HL-60/S4 (cell line): ENCODE data around the gene COL6A6.

Experiments used
- in situ Hi-C: fragments of 300-500 bp; cut with MboI; formaldehyde crosslinking; loops from 2 replicates; pipeline ENCODE4 v1.14.3; 2022; ENCODE audit warnings: low sequenced_read_pairs

The COL6A6 gene, protein sequence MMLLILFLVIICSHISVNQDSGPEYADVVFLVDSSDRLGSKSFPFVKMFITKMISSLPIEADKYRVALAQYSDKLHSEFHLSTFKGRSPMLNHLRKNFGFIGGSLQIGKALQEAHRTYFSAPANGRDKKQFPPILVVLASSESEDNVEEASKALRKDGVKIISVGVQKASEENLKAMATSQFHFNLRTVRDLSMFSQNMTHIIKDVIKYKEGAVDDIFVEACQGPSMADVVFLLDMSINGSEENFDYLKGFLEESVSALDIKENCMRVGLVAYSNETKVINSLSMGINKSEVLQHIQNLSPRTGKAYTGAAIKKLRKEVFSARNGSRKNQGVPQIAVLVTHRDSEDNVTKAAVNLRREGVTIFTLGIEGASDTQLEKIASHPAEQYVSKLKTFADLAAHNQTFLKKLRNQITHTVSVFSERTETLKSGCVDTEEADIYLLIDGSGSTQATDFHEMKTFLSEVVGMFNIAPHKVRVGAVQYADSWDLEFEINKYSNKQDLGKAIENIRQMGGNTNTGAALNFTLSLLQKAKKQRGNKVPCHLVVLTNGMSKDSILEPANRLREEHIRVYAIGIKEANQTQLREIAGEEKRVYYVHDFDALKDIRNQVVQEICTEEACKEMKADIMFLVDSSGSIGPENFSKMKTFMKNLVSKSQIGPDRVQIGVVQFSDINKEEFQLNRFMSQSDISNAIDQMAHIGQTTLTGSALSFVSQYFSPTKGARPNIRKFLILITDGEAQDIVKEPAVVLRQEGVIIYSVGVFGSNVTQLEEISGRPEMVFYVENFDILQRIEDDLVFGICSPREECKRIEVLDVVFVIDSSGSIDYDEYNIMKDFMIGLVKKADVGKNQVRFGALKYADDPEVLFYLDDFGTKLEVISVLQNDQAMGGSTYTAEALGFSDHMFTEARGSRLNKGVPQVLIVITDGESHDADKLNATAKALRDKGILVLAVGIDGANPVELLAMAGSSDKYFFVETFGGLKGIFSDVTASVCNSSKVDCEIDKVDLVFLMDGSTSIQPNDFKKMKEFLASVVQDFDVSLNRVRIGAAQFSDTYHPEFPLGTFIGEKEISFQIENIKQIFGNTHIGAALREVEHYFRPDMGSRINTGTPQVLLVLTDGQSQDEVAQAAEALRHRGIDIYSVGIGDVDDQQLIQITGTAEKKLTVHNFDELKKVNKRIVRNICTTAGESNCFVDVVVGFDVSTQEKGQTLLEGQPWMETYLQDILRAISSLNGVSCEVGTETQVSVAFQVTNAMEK (N-terminal part only)

DNA sequence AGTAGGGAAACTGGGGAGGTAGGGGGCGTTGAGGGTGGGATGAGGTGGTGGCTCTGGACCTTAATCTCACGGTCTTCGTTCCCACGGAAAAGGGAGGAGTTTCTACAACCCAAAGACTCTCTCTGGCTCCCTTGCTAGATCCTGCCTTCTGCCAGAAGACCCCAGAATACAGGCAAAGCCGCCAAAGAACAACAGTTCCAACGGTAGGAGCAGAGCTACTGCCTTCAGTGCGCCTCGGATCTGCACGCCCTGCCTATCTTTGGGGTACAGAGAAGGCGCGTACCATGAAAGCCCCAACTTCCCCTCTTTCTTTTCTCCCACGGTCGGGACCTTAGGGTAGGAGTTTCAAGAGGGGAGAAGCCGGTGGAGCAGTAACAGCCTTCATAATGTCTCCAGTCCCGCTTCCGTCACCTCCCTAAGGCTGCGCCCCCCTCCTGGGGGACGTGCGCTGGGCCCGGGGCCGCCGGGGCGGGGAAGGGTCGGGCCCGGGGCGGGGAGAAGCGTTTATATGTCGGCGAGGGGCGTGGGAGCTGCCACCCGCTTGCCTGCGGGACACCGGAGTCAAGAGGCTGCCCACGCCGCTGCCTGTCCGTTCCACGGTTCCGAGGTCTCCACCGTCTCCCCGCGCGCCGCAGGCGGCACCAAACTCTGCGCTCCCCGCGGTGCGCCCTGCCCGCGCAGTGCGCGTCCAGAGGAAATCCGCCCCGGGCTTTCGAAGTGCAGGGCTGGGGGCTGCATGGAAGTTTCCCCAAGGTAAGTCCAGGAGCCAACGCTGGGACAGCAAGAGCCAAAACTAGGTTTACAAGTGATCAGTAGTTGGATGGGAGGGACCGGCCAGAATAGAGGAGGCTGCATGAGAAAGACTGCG is at the start of gene COL6A6:
TSS of gene COL6A6 (plus strand) at position 533 of the 868 bp plus-strand sequence. CDS start 43,188 bp downstream, outside the sequence.
- in situ Hi-C loops, result no loop called here

DNA sequence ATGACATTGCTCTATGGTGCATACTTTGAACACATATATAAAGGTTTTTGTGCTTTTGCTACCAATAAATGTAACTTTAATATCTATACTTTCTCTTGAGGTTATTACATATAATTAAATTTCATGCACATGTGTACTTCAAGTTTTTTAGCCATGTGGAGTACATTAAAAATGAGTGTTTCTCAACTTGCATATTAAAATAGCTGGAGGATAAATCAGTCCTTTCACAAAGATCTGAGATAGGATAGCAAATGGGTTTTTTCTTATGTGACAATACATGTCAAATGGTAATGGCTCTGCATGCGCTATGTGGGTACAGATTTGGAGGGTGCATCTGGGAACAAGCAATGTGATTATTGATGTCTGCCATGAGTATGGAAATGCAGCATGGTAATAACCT is 48.7 kb upstream of the COL6A6 start:
- in situ Hi-C loops, result no loop called here

DNA sequence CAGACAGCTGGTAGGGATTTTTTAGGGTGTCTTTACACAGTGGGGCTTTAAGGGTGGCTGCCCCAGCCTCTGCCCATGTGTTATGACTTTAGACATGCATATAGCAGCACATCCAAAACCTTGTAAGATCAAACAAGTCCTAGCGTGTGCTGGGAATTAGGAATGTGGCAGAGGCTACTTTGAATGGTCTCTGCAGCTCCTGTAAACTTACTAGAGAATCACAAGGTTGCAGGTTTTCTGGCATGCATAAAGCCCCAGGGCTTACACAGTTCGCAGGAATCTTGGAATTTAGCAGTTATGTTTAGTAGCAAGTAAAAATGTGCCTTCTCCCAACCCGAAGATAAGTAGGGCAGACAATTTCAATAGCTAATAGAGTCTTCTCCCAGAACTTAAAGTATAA is 46.9 kb upstream of the COL6A6 start:
- in situ Hi-C loops, result no loop called here

DNA sequence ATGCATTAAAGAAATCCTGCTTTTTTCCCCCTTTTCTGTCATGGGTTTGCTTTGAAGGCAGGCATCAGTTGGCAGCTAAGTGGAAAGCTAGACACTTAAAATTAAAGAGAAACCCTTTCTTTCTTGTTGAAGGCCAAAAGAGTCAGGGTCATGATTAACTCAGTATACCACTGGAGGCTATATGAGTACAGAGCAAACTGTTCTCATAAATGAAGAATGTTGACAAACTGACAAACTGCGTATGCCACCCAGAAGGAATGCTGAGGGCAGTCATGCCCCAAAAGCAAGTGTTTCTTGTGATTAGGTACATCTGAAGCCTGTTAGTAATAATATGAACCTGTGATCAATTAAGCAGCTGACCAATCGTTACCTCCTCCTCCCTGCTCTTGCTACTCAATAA is 43.6 kb upstream of the COL6A6 start:
- in situ Hi-C loops, result no loop called here

DNA sequence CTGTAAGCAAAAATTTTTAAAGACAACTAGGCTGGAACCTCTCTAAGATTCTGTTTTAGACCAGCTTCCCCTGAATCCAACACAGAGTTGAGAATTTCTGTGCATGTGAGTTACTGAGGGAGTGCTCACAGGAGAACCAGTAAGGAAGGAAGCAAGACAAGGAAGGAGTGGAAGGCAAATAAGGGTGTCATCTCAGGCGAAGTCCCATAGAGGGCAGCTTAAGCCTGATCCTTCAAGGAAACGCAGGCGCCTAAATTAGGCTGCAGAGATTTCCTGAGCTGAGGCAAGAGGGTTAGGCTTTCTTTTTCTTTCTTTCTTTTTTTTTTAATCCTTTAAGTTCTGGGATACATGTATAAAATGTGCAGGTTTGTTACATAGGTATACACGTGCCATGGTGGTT is 36.2 kb upstream of the COL6A6 start:
- in situ Hi-C loops, result no loop called here

DNA sequence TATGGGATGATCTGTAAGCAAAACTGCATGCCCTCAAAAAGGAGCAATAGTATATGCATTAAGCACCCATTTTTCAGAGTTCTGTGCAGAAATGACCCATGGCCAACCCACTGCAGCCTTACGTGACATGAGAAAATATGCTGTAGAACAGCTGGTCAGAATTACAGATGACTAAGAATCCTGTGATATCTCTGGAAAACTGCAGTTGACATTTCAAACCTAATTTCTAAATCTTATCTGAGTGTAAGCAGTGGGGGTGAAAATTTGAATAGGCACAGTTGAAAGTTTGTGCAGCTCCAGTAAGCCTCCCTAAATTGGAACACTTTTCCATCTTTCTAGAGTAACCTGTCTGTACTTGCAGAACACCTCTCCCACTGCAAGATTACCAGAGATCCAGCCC is 28.7 kb upstream of the COL6A6 start:
- in situ Hi-C loops, result no loop called here

DNA sequence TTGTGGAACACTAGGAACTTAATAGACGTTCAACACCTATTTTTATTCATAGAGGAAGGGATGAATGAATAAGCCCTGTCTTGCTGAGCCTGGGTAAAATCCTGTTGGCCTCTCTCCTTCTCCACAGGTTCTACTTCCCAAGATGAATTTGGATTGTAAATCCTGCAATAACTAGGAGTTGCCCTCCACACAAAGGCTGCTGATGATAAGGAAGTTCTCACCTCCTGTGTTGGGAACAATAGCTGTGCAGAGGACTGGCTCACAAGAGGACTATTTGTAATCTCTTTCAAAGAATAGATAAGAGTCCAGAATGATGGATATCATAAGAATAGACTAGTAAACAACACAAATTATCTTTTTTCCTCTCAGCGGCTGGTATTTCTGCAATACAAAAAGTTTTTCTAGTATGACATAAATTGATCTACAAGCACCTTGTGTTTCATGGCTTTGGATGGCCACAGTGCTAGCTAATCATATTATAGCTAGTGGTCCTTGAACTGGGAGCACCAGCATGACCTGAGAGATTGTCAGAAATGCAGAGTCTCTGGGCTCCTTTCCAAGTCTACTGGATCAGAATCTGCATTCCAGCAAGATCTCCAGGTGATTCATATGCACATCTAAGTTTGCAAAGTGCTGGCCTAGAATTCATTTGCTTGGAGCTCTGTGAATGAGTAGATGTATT is 28.1 kb upstream of the COL6A6 start:
- in situ Hi-C loops, result no loop called here

DNA sequence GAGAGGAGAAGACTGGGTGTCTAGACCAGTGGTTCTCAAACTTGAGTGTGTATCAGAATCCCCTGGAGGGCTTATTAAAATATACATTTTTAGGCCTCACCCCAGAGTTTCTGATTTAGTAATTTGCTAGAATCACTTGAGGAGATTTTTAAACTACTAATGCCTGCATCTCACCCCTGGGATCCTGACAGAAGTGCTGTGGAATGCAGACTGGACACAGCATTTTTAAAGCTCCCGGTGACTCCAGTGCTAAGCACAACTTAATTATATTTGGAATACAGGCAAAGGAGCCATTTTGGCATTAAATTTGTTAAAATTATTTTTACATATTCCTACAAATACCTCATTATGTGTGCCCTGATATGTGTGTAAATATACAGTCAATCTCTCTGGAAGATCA is 26.7 kb upstream of the COL6A6 start:
- in situ Hi-C loops, result no loop called here

DNA sequence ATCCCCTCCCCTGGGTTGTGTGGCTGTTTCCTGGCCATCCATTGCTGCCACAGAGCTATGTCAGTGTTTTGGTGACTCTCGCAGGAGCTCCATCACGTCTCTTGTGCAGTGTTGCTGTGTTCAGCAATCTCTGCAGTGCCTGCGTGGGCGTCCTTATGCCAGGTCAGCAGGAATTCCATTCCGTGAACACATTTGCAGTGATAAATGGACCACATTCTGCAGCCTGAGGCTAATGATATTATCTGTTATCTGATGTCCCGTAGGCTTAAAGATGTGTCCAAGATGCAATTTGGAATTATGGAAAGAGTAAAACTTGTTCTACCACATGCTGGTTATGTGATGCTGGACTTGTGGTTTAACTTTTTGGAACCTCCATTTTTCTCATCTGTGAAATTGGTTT is 25.5 kb upstream of the COL6A6 start:
- in situ Hi-C loops, result no loop called here

DNA sequence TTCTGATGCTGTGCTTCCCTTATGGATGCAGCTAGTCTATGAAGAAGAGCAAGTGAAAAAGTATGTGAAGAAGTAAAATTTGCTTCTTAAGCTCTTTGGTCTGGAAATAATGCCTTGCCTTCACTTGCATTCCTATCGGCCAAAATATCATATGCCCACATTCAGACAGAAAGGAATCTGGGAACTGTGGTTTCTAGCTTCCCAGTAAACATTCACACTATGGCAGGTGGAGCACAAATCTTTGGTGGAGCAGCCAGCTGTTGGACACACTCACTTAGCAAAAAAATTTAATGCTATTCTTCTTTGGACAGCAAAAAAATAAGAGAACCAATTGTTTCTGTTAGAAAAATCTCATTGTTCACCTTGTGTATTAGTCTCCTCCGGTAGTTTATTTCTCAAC is 12.3 kb upstream of the COL6A6 start:
- in situ Hi-C loops, result no loop called here

DNA sequence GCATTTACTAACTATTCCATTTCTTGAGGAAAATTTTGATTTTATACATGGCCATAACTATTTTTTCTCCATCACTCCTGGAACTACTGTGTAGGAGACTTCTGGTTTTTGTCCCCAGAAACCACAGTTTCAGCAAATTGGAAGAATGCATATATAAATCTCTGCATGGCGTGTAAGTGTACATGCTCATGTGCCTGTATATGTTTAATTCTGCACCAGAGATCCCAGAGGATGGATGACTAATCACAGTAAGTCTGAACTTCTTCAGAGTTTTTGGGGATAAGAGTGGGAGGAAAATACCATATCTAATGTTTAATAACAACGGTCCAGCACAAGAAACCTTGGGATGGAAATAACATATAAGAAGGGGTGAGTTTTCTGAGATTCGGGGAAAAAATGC is 10.9 kb upstream of the COL6A6 start:
- in situ Hi-C loops, result no loop called here

DNA sequence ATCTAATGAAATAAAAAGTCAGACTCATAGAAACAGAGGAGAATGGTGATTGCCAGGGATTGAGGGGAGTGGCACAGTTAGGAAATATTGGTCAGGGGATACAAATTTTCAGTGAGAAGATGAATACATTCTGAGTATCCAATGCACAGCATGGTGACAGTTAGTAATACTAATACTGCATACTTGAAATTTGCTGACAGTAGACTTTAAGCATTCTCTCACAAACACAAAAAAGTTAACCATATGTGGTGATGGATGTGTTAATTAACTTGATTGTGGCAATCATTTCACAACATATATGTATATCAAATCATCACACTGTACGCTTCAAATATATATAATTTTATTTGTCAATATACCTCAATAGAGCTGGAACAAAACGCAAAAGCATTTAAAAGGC is 9.2 kb upstream of the COL6A6 start:
- in situ Hi-C loops, result no loop called here

DNA sequence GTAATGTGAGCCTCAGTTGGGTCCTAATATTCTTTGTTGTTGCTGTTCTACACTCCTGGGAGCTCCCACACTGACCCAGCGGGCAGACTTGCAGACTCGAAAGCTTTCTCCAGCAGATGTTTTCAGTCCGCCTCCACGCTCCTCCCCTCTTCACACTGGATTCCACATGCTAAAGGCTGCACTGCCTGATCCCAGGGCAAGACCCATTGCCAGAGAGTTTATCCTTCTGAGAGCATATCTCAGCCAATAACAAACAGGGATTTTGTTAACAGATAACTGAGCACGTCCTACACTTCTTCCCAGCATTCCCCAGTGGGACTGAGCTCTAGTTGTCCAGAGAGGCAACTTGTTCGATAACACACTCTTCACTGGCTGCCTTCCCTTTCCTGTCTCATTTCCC is 8.0 kb upstream of the COL6A6 start:
- in situ Hi-C loops, result no loop called here

DNA sequence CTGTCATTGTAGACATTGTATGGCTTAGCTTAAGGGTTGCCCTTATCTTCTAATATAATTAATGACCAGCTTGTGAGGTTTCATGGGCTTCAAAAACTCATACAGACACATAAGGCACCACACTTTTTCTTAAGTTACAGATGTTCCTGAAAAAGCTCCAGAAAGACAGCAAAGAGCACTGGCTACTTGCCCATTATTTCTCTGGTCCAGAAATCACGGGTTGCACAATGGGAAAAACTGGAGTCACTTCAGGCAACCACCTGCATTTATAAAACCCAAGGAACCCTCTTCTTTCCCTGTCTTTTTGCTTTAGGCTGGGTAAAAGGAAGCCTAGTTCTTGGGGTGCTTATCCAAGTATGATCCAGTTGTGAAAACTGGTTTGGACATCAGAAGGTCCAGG is 2.3 kb upstream of the COL6A6 start:
- in situ Hi-C loops, result no loop called here

DNA sequence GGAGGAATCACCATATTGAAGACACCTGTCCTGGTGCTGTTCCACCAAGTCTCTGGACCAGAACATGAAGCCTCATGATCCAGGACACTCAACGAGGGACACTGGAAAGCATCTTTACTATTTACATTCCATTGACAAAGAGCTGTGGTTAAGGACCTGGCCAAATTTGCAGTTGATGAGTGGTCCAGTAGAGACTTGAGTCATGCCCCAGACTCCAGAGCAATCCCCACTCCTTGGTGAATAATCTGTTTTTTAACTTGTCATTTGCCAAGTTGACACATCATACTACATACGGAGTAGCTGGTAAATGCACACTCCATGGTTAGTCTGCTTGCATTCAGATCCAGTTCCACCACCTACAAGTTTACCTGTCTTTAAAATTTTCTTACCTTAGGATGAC is 1.2 kb upstream of the COL6A6 start:
- in situ Hi-C loops, result no loop called here

DNA sequence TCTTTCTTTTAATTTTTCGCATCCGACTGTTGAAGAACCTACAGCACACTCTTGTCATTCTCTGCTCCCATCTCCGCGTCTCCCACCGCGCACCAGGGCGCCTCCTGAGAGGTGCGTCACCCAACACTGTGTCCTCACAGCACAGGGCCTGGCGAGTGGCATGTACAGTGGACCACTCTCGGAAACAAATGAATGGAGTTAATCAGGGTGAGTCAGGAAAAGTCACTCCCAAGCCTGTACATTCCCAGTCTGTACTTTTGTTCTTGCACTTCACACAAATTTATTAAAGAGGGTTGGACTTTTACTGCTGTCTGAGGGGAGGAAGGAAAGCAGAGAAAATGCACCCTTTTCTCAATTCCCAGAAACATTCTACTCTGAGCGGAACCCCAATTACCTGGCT is 625 bp downstream of the COL6A6 start:
- in situ Hi-C loops, result no loop called here

DNA sequence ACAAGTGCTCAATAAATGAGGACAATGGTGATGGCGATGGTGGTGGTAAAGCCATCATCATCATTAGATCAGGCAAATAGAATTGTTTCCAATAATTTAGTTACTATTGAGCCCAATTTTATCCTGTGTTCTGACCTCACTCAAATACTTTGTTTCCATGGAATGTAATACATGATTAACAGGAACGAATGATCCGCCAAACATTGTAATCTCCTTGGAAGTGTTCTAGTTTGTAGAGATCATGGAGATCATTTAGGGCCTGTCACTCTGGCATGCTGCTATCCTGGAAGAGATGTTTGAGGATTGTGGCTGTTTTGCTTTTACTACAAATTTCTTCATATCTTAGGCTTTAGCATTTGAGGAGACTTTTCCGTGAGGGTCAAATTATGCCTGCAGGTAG is 2.8 kb downstream of the COL6A6 start:
- in situ Hi-C loops, result no loop called here

DNA sequence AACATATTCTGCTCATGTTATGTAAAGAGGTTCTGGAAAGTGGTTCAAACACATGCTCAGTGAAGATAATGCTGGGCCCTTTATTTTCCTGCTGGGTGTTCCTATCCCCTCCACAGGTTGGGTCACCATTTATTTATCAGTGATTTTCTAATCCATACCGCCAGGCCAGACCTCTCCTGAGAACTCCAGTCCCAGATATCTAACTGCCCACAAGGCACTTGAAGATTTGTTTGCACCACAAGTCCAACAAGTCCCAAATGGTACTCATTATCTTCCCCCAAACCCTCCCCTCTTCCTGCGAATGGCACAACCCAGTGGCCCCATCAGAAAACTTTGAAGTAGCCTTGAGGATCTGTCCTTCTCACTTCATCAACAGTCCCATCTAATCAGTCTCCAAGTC is 5.4 kb downstream of the COL6A6 start:
- in situ Hi-C loops, result no loop called here

DNA sequence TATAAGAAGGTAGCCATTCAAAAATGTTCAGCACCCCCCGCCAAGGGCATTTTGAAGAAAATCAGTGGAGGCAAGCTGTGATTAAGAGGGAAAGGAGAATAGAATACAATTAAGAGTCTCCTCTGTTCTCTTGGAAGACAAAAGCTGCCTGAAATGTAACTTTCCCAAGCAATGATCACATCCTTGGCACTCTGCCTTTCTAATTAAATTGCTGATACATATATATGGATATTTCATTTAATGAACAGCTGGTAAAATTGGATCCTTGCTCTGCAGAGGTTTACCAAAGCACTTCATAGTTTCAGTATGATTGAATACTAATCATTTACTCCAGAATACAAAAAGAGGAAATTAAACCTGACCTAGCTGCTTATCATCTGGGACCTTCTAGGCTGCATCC is 10.4 kb downstream of the COL6A6 start:
- in situ Hi-C loops, result no loop called here

DNA sequence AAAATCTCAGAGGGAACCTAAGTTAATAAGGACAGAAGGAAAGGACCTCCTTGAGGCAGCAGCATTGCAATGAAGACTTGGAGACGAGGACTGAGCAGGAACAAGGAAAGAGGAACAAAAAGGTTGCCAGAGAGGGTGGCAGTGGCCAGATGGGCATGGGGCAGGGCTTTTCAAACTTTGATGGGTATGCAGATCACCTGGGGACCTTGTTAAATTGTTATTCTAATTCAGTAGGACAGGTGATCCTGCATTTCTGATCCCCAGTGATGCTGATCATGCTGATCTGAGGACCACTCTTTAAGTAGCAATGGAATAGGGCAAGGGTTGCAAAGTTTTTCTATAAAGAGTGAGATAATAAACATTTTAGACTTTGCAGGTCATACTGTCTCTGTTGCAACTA is 11.1 kb downstream of the COL6A6 start:
- in situ Hi-C loops, result no loop called here
